Dedifferentiated amniotic fluid mesenchymal stem cell (primary cell): ENCODE measurements around the gene SYNDIG1L.

Experiments used
- DNase-seq: peaks from one replicate; pipeline ENCODE4 v3.0.0-alpha.2; 2016; ENCODE audit errors: extremely low spot score

The SYNDIG1L gene

DNA sequence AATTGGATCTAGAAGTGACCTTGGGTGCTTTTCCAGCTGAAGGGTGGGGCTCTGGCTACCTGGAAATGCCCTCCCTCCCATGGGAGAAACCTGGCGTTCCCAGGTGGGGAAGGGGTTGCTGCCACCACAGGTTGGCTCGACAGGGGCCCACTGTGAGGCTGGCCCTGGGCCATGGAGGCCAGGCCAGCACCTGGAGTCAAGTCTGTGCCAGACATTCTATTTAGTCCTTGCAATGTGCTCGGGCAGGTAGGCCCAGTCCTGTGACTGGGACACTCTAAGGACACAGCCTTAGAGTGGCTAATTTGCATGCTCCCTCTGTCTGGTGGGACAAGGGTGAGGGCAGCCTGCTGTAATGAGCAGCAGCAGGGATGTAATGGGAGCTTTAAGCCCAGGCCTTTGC lies 65.8 kb downstream of the SYNDIG1L start:
- DNase-seq, result no peak

GRCh38 chr14:74358176-74358829 lies 67.7 kb downstream of the SYNDIG1L start:
- DNase-seq, result no peak

GRCh38 chr14:74357585-74357984 lies 68.4 kb downstream of the SYNDIG1L start:
- no peak for DNase-seq

DNA sequence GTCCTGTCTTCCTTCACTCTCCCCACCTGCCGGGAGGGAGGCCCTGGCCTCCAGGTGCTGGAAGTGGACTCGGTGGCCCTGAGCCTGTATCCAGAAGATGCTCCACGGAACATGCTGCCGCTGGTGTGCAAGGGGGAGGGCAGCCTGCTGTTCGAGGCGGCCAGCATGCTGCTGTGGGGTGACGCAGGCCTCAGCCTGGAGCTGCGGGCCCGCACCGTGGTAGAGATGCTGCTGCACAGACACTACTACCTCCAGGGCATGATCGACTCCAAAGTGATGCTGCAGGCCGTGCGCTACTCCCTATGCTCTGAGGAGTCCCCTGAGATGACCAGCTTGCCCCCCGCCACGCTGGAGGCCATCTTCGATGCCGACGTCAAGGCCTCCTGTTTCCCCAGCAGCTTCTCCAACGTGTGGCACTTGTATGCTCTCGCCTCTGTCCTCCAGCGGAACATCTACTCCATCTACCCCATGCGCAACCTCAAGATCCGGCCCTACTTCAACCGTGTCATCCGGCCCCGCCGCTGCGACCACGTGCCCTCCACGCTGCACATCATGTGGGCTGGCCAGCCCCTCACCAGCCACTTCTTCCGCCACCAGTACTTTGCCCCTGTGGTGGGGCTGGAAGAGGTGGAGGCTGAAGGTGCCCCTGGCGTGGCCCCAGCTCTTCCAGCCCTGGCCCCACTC lies 69.0 kb downstream of the SYNDIG1L start:
- no peak for DNase-seq
